H1 (cell line): ENCODE measurements around the gene CRPPA. TPM values are rescaled to one million over a fixed set of nuclear protein-coding genes. Genes with fewer than 3 reads are reported as not detected.

Experiments used
- CTCF ChIA-PET: fragments of 300-600 bp; sonication (Branson Sonifier 250); formaldehyde crosslinking; loops from one replicate; lab custom pipeline; 2021; ENCODE audit not compliant: partially characterized antibody; lab: Charles Lee
- POLR2A ChIA-PET: fragments of 300-600 bp; sonication (Branson Sonifier 250); formaldehyde crosslinking; loops from one replicate; lab custom pipeline; 2021; ENCODE audit warnings: inconsistent platforms; ENCODE audit not compliant: partially characterized antibody; lab: Charles Lee
- DNase-seq, 2 experiments: peaks; one replicate each; pipeline versions ENCODE4 v3.0.0 to v3.0.0-alpha.2; 2010 to 2022; ENCODE audit warnings: low spot score in 2 of 2, low read depth in 1 of 2, mixed read lengths in 1 of 2
- FAIRE-seq: peaks from 2 replicates; lab custom pipeline; 2011; peaks lifted over from hg19 to GRCh38; lab: Jason Lieb, UNC
- H2AFZ ChIP-seq: 2 replicates; pipeline ENCODE4 v1.8.1; 2012; ENCODE audit warnings: low read length, inconsistent platforms
- H2AK5ac ChIP-seq: 2 replicates; pipeline ENCODE4 v1.6.1; 2013; ENCODE audit warnings: low read depth, low read length
- H2BK120ac ChIP-seq: replicated peaks from 2 replicates; pipeline ENCODE3; 2013; ENCODE audit warnings: low read depth, low read length, inconsistent platforms
- H2BK12ac ChIP-seq: 2 replicates; pipeline ENCODE4 v1.6.1; 2013; ENCODE audit warnings: low read depth, low read length
- H2BK15ac ChIP-seq: 2 replicates; pipeline ENCODE4 v1.6.1; 2013; ENCODE audit warnings: low read length
- H2BK20ac ChIP-seq: 2 replicates; pipeline ENCODE4 v1.6.1; 2013; ENCODE audit warnings: low read length
- H2BK5ac ChIP-seq: 2 replicates; pipeline ENCODE4 v1.6.1; 2013; ENCODE audit warnings: low read depth, low read length
- H3K14ac ChIP-seq: 2 replicates; pipeline ENCODE4 v1.6.1; 2013; ENCODE audit warnings: inconsistent platforms; ENCODE audit not compliant: insufficient read length
- H3K18ac ChIP-seq: 2 replicates; pipeline ENCODE4 v1.6.1; 2013; ENCODE audit warnings: low read length; ENCODE audit errors: extremely low read depth
- H3K23ac ChIP-seq: 2 replicates; pipeline ENCODE4 v1.6.1; 2013; ENCODE audit warnings: inconsistent platforms; ENCODE audit not compliant: insufficient read length
- H3K23me2 ChIP-seq: 2 replicates; pipeline ENCODE4 v1.6.1; 2013; ENCODE audit warnings: low read depth, low read length
- H3K27ac ChIP-seq: 2 replicates; pipeline ENCODE4 v1.6.1; 2011; ENCODE audit warnings: low read depth, low read length, inconsistent platforms
- H3K27me3 ChIP-seq, 4 experiments: replicated peaks in 1 of 4; 1 replicate in 1 of 4; 2 replicates in 3 of 4; pipeline versions ENCODE4 v1.6.1 to v1.8.1; 2011 to 2013; ENCODE audit warnings: low read length in 3 of 4, mild to moderate bottlenecking in 3 of 4, inconsistent platforms in 2 of 4, mixed read lengths in 2 of 4, moderate library complexity in 1 of 4; ENCODE audit not compliant: control insufficient read depth in 3 of 4, insufficient read depth in 3 of 4; ENCODE audit errors: extremely low read depth in 1 of 4
- H3K36me3 ChIP-seq, 4 experiments: 2 replicates each; pipeline versions ENCODE4 v1.6.1 to v1.8.1; 2011 to 2013; ENCODE audit warnings: mild to moderate bottlenecking in 4 of 4, low read length in 3 of 4, moderate library complexity in 2 of 4, control low read depth in 1 of 4, inconsistent platforms in 1 of 4; ENCODE audit not compliant: insufficient read depth in 4 of 4, control insufficient read depth in 2 of 4
- H3K4ac ChIP-seq: replicated peaks from 2 replicates; pipeline ENCODE3; 2013; ENCODE audit warnings: low read length, low read depth, mixed read lengths, inconsistent platforms; ENCODE audit not compliant: insufficient read length
- H3K4me1 ChIP-seq, 4 experiments: replicated peaks in 1 of 4; 1 replicate in 1 of 4; 2 replicates in 3 of 4; pipeline versions ENCODE4 v1.6.1 to v1.8.1; 2011 to 2013; ENCODE audit warnings: low read length in 3 of 4, inconsistent platforms in 2 of 4, mixed read lengths in 1 of 4; ENCODE audit not compliant: insufficient read depth in 4 of 4, control insufficient read depth in 3 of 4
- H3K4me2 ChIP-seq, 2 experiments: 2 replicates each; pipeline versions ENCODE4 v1.6.1 to v1.8.1; 2011 to 2013; ENCODE audit warnings: low read depth in 2 of 2, low read length in 2 of 2, control low read depth in 1 of 2, inconsistent platforms in 1 of 2, mild to moderate bottlenecking in 1 of 2; ENCODE audit not compliant: insufficient read depth in 1 of 2
- H3K4me3 ChIP-seq, 4 experiments: fragments of 200-600, 300-600 bp in 1 of 4; sonication (generic), shearing (Covaris generic), sonication (Bioruptor Twin) in 1 of 4; 2 replicates each; pipeline versions ENCODE4 v1.5.1 to v1.8.1; 2011 to 2016; ENCODE audit warnings: low read length in 4 of 4, low read depth in 3 of 4, control low read depth in 2 of 4, inconsistent platforms in 2 of 4, mild to moderate bottlenecking in 2 of 4, mixed read lengths in 1 of 4, moderate library complexity in 1 of 4; ENCODE audit not compliant: insufficient read depth in 2 of 4; ENCODE audit errors: extremely low read depth in 1 of 4
- H3K56ac ChIP-seq: replicated peaks from 2 replicates; pipeline ENCODE3; 2013; ENCODE audit warnings: low read depth, mild to moderate bottlenecking, mixed read lengths, low read length, inconsistent platforms; ENCODE audit not compliant: insufficient read length
- H3K79me1 ChIP-seq: 2 replicates; pipeline ENCODE4 v1.6.1; 2013; ENCODE audit warnings: low read depth, low read length, control low read depth
- H3K79me2 ChIP-seq, 2 experiments: 2 replicates each; pipeline versions ENCODE4 v1.6.1 to v1.8.1; 2012 to 2013; ENCODE audit warnings: low read length in 2 of 2, mild to moderate bottlenecking in 2 of 2, inconsistent platforms in 1 of 2; ENCODE audit not compliant: insufficient read depth in 2 of 2, control insufficient read depth in 1 of 2
- H3K9ac ChIP-seq, 4 experiments: replicated peaks in 1 of 4; 1 replicate in 1 of 4; 2 replicates in 3 of 4; pipeline versions ENCODE4 v1.6.1 to v1.8.1; 2011 to 2013; ENCODE audit warnings: low read depth in 3 of 4, low read length in 3 of 4, control low read depth in 2 of 4, mild to moderate bottlenecking in 2 of 4, moderate library complexity in 2 of 4, inconsistent platforms in 1 of 4; ENCODE audit errors: extremely low read depth in 1 of 4
- H3K9me3 ChIP-seq, 2 experiments: 2 replicates each; pipeline versions ENCODE4 v1.6.1 to v1.8.1; 2012 to 2013; ENCODE audit warnings: mild to moderate bottlenecking in 2 of 2, moderate library complexity in 2 of 2, control low read depth in 1 of 2, inconsistent platforms in 1 of 2, low read depth in 1 of 2, low read length in 1 of 2, mixed read lengths in 1 of 2; ENCODE audit not compliant: insufficient read depth in 2 of 2
- H4K20me1 ChIP-seq, 2 experiments: replicated peaks in 1 of 2; 2 replicates each; pipeline versions ENCODE3 to v1.8.1; 2011 to 2013; ENCODE audit warnings: inconsistent platforms in 2 of 2, low read length in 2 of 2, mild to moderate bottlenecking in 1 of 2; ENCODE audit not compliant: insufficient read depth in 2 of 2, control insufficient read depth in 1 of 2
- H4K5ac ChIP-seq: 2 replicates; pipeline ENCODE4 v1.6.1; 2013; ENCODE audit warnings: low read length, low read depth, mixed read lengths, inconsistent platforms; ENCODE audit not compliant: insufficient read length
- H4K8ac ChIP-seq: 2 replicates; pipeline ENCODE4 v1.8.0; 2013; ENCODE audit warnings: mild to moderate bottlenecking, moderate library complexity, low read length, inconsistent platforms; ENCODE audit not compliant: insufficient read depth; ENCODE audit errors: extremely low read depth
- H4K91ac ChIP-seq: replicated peaks from 2 replicates; pipeline ENCODE3; 2013; ENCODE audit warnings: low read length, mixed read lengths, inconsistent platforms; ENCODE audit not compliant: insufficient read length
- BCL11A ChIP-seq, 2 experiments: IDR thresholded peaks; one replicate each; pipeline ENCODE4 v1.6.1; 2011; ENCODE audit warnings: low read depth in 2 of 2, low read length in 2 of 2, mild to moderate bottlenecking in 2 of 2
- CTBP2 ChIP-seq: IDR thresholded peaks from 2 replicates; pipeline ENCODE4 v1.7.0; 2011; ENCODE audit warnings: borderline replicate concordance, mild to moderate bottlenecking, moderate library complexity, mixed read lengths, low read length; ENCODE audit not compliant: insufficient read depth, insufficient read length
- HDAC6 ChIP-seq: IDR thresholded peaks from one replicate; pipeline ENCODE4 v1.7.1; 2012; ENCODE audit warnings: low read depth, mild to moderate bottlenecking, inconsistent platforms, low read length, moderate library complexity
- JUND ChIP-seq: IDR thresholded peaks from 2 replicates; pipeline ENCODE4 v1.6.1; 2011; ENCODE audit warnings: mild to moderate bottlenecking, improper control_type of control experiment, low read length
- RXRA ChIP-seq: IDR thresholded peaks from 2 replicates; pipeline ENCODE4 v1.6.1; 2011; ENCODE audit warnings: low read depth, mild to moderate bottlenecking, low read length, moderate library complexity; ENCODE audit not compliant: insufficient read depth
- WGBS, 2 experiments: shearing (Covaris generic) in 1 of 2; methylation state at CpG; one replicate each; pipeline versions ENCODE4 v1.1.6 to v1.1.7; 2013 to 2015; ENCODE audit warnings: low lambda C conversion rate in 2 of 2, mixed read lengths in 2 of 2, inconsistent platforms in 1 of 2, low coverage in 1 of 2, missing lambda C conversion rate in 1 of 2; ENCODE audit not compliant: insufficient replicate concordance in 2 of 2, insufficient coverage in 1 of 2, insufficient read length in 1 of 2; ENCODE audit errors: extremely low coverage in 1 of 2, missing lambda C conversion rate in 1 of 2; 5-methylcytosine and 5-hydroxymethylcytosine counted together
- polyA plus RNA-seq, 7 experiments: library from polyadenylated mRNA; depleted of rRNA in 3 of 7; stranded (reverse) in 5 of 7; unstranded in 2 of 7; fragments of >200 nt in 5 of 7; fragments of 200-250 nt in 2 of 7; gene quantifications; 1 replicate in 5 of 7; 2 replicates in 1 of 7; 4 replicates in 1 of 7; pipeline versions ENCODE4 v1.2.1 to v1.2.3, GENCODE V29; 2011 to 2013; ENCODE audit warnings: missing spikeins in 2 of 7, mixed read lengths in 2 of 7
- total RNA-seq: library from RNA; stranded (reverse); fragmentation: NEBNext Ultra II Directional; extraction: Animal tissue kit (Norgen Biotek cat#: 25700); gene quantifications from 2 replicates; pipeline ENCODE4 v1.2.1, GENCODE V29; 2021
- TF ChIP-seq, protein P1 (sequence below): IDR thresholded peaks from 2 replicates; pipeline ENCODE4 v1.6.1; 2012; ENCODE audit warnings: low read length, inconsistent platforms

Gene CRPPA
- total and polyA plus RNA-seq, 2 of the 8 experiments (the other 6 are each of a cell fraction or from before 2014, with no cell fraction given), result 0.23 to 0.39 TPM

DNA sequence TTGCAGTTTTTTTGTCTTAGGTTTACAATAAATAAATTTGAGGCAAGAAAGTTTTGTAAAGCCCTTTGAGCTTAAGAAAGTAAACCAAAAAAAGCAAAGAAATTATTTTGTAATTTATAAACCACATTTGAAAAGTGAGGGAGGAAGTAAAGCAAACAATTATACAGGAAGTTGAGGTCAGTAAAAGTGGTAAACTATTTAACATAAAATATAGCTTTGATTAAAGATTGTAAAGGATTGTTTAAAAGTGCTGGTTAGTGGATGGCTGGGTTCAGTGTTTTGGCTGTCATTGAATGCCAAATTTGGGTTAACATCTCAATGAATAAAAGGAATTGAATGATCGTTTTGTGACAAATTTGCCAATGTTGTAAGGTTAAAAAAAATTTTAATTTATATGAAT, 34.3 kb upstream of the CRPPA start:
- Histone ChIP-seq H4K20me1 (no peaks in the 10 kb centered on the region), H4K5ac (no peak overlapping the region), H4K8ac (no peak overlapping the region), H2AFZ (no peak overlapping the region), H3K9ac (no peak overlapping the region), H2BK15ac (no peak overlapping the region), H3K9me3 (no peaks in the 10 kb centered on the region), H4K91ac (no peak overlapping the region), H3K4ac (no peak overlapping the region), H3K27me3 (no peaks in the 10 kb centered on the region), H2BK5ac (no peak overlapping the region), H3K4me2 (no peak overlapping the region), H3K79me2 (no peaks in the 10 kb centered on the region), H3K23me2 (no peaks in the 10 kb centered on the region), H3K79me1 (no peaks in the 10 kb centered on the region), H3K27ac (no peak overlapping the region), H3K23ac (no peak overlapping the region), H3K56ac (no peak overlapping the region), H2BK12ac (no peak overlapping the region), H3K36me3 (no peaks in the 10 kb centered on the region), H3K14ac (no peak overlapping the region), H3K4me3 (no peak overlapping the region), H3K18ac (no peak overlapping the region), H2AK5ac (no peak overlapping the region), H2BK120ac (no peak overlapping the region), H2BK20ac (no peak overlapping the region), H3K4me1 (no peaks in the 10 kb centered on the region)
- POLR2A ChIA-PET, result no interaction called here
- DNase-seq, result no peak
- CTCF ChIA-PET, result interaction anchor here (1.7 kb wide), 1 partner anchor 109 kb away, joined by 4 read pairs; no protein-coding TSS in a partner anchor
- no peak for TF ChIP-seq CTBP2
- no peak for TF ChIP-seq BCL11A (IDR thresholded peaks at IDR 0.05; ENCODE audit: low read depth in 2 of 2, low read length in 2 of 2)
- TF ChIP-seq, protein P1, sequence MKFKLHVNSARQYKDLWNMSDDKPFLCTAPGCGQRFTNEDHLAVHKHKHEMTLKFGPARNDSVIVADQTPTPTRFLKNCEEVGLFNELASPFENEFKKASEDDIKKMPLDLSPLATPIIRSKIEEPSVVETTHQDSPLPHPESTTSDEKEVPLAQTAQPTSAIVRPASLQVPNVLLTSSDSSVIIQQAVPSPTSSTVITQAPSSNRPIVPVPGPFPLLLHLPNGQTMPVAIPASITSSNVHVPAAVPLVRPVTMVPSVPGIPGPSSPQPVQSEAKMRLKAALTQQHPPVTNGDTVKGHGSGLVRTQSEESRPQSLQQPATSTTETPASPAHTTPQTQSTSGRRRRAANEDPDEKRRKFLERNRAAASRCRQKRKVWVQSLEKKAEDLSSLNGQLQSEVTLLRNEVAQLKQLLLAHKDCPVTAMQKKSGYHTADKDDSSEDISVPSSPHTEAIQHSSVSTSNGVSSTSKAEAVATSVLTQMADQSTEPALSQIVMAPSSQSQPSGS, result no peak
- TF ChIP-seq HDAC6, result no peak
- no peak for TF ChIP-seq RXRA
- TF ChIP-seq JUND, result no peak
- FAIRE-seq, result no peak
- WGBS, 2 experiments, result 92% methylated on average over 1 of the region's 1 CpG; no CpG with 5 or more reads in 1 of the 2 experiments
